IMR-90 (cell line): ENCODE measurements around the gene FBLN1.

Experiments
- BHLHE40 ChIP-seq: fragments of 150-350 bp; IDR thresholded peaks from 2 replicates; pipeline ENCODE4 v1.6.1; 2016; ENCODE audit warnings: mild to moderate bottlenecking, low read depth, low read length
- CTCF ChIP-seq: conservative IDR thresholded peaks from 2 replicates; pipeline ENCODE4 v1.5.1; 2012; ENCODE audit warnings: mild to moderate bottlenecking, low read depth, low read length, improper control_type of control experiment
- POLR2A ChIP-seq: IDR thresholded peaks from 2 replicates; pipeline ENCODE4 v1.6.1; 2012; ENCODE audit warnings: mild to moderate bottlenecking, low read depth, low read length
- RAD21 ChIP-seq: IDR thresholded peaks from 2 replicates; pipeline ENCODE4 v1.6.1; 2012; ENCODE audit warnings: low read length, improper control_type of control experiment
- RCOR1 ChIP-seq: IDR thresholded peaks from 2 replicates; pipeline ENCODE4 v1.6.1; 2012; ENCODE audit warnings: mild to moderate bottlenecking, low read length, improper control_type of control experiment; ENCODE audit not compliant: insufficient replicate concordance
- RFX5 ChIP-seq: IDR thresholded peaks from 2 replicates; pipeline ENCODE4 v1.8.0; 2012; ENCODE audit warnings: low read depth, mild to moderate bottlenecking, low read length, moderate library complexity

- TF ChIP-seq RAD21: no peak
- TF ChIP-seq CTCF: no peak
- no peak for TF ChIP-seq BHLHE40
- TF ChIP-seq RFX5: no peak
- TF ChIP-seq POLR2A: no peak
- no peak for TF ChIP-seq RCOR1
Observed at GRCh38 chr22:45562102-45562501, 59.4 kb downstream of the FBLN1 start.
